ENCODE results near the gene GLT8D1. TPM values are rescaled to one million over a fixed set of nuclear protein-coding genes. Genes with fewer than 3 reads are reported as not detected.

The GLT8D1 gene
- total and polyA plus RNA-seq, 2 experiments from 2014 or later, result 30.0 to 40.8 TPM

DNA sequence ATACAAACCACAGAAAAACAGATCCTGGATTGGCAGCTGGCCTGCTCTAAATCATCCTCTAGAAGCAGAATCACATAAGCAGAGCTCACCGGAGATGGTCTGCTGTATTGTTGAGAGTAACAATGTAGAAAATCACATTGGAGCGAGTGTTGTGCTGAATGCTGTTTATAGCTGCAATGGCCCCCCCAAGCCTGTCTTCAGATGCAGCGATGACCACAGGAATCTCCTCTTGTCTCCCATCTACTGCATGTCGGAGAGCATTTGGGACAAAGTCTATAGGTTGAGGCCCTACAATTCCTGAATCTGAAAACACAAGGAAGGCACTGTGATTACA, 8.0 kb downstream of the GLT8D1 start:
- Mint-ChIP-seq H3K27ac (peak overlapping the region; percentile 49; the same call in 1 of the 2 replicates), H3K27me3 (ENCODE audit: insufficient read depth, low read depth, poor library complexity) (peaks cover 2% of the 10 kb centered on the region), H3K9me3 (no peaks in the 10 kb centered on the region), H3K4me1 (no peaks in the 10 kb centered on the region), H3K4me3 (no peak overlapping the region), H3K36me3 (ENCODE audit: low read depth) (peaks cover 49% of the 10 kb centered on the region)
- Histone ChIP-seq H2AFZ (no peak overlapping the region), H3K27ac (ENCODE audit: low read depth) (peak overlapping the region; percentile 75), H3K36me3 (ENCODE audit: insufficient read depth) (peaks cover 42% of the 10 kb centered on the region), H3K79me2 (replicated peaks; ENCODE audit: insufficient read depth) (peaks cover 8% of the 10 kb centered on the region), H3K27me3 (ENCODE audit: insufficient read depth) (no peaks in the 10 kb centered on the region), H3K4me1 (ENCODE audit: insufficient read depth) (no peaks in the 10 kb centered on the region), H4K20me1 (replicated peaks; ENCODE audit: insufficient read depth) (peaks cover 44% of the 10 kb centered on the region), H3F3A (replicated peaks; ENCODE audit: low read depth) (peaks cover 47% of the 10 kb centered on the region), H3K4me2 (no peak overlapping the region), H3K9me2 (ENCODE audit: insufficient read depth) (no peaks in the 10 kb centered on the region), H3K4me3 (no peak overlapping the region)
- DNase-seq (ENCODE audit: low spot score) (no peak), ATAC-seq (no peak; the same call in 2 of the 3 replicates)
- TF ChIP-seq ZNF114 (CRISPR knock-in tag; IDR thresholded peaks at IDR 0.05), result no peak
- no peak for TF ChIP-seq NANOG (IDR thresholded peaks at IDR 0.05; ENCODE audit: borderline replicate concordance)
- no peak for TF ChIP-seq EZH2phosphoT487 (IDR thresholded peaks at IDR 0.05; ENCODE audit: unreplicated experiment)
- no peak for TF ChIP-seq CREB1 (CRISPR knock-in tag; IDR thresholded peaks at IDR 0.05; ENCODE audit: low read depth)
- TF ChIP-seq, protein P1, sequence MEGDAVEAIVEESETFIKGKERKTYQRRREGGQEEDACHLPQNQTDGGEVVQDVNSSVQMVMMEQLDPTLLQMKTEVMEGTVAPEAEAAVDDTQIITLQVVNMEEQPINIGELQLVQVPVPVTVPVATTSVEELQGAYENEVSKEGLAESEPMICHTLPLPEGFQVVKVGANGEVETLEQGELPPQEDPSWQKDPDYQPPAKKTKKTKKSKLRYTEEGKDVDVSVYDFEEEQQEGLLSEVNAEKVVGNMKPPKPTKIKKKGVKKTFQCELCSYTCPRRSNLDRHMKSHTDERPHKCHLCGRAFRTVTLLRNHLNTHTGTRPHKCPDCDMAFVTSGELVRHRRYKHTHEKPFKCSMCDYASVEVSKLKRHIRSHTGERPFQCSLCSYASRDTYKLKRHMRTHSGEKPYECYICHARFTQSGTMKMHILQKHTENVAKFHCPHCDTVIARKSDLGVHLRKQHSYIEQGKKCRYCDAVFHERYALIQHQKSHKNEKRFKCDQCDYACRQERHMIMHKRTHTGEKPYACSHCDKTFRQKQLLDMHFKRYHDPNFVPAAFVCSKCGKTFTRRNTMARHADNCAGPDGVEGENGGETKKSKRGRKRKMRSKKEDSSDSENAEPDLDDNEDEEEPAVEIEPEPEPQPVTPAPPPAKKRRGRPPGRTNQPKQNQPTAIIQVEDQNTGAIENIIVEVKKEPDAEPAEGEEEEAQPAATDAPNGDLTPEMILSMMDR (conservative IDR thresholded peaks at IDR 0.05; ENCODE audit: low read depth in 2 of 2), result no peak
- no peak for TF ChIP-seq STAT1 (IDR thresholded peaks at IDR 0.05; ENCODE audit: unreplicated experiment)
- no peak for TF ChIP-seq JUNB (IDR thresholded peaks at IDR 0.05; ENCODE audit: unreplicated experiment)
- no peak for TF ChIP-seq POLR2AphosphoS5 (IDR thresholded peaks at IDR 0.05; ENCODE audit: low read depth)
- TF ChIP-seq, protein P2, sequence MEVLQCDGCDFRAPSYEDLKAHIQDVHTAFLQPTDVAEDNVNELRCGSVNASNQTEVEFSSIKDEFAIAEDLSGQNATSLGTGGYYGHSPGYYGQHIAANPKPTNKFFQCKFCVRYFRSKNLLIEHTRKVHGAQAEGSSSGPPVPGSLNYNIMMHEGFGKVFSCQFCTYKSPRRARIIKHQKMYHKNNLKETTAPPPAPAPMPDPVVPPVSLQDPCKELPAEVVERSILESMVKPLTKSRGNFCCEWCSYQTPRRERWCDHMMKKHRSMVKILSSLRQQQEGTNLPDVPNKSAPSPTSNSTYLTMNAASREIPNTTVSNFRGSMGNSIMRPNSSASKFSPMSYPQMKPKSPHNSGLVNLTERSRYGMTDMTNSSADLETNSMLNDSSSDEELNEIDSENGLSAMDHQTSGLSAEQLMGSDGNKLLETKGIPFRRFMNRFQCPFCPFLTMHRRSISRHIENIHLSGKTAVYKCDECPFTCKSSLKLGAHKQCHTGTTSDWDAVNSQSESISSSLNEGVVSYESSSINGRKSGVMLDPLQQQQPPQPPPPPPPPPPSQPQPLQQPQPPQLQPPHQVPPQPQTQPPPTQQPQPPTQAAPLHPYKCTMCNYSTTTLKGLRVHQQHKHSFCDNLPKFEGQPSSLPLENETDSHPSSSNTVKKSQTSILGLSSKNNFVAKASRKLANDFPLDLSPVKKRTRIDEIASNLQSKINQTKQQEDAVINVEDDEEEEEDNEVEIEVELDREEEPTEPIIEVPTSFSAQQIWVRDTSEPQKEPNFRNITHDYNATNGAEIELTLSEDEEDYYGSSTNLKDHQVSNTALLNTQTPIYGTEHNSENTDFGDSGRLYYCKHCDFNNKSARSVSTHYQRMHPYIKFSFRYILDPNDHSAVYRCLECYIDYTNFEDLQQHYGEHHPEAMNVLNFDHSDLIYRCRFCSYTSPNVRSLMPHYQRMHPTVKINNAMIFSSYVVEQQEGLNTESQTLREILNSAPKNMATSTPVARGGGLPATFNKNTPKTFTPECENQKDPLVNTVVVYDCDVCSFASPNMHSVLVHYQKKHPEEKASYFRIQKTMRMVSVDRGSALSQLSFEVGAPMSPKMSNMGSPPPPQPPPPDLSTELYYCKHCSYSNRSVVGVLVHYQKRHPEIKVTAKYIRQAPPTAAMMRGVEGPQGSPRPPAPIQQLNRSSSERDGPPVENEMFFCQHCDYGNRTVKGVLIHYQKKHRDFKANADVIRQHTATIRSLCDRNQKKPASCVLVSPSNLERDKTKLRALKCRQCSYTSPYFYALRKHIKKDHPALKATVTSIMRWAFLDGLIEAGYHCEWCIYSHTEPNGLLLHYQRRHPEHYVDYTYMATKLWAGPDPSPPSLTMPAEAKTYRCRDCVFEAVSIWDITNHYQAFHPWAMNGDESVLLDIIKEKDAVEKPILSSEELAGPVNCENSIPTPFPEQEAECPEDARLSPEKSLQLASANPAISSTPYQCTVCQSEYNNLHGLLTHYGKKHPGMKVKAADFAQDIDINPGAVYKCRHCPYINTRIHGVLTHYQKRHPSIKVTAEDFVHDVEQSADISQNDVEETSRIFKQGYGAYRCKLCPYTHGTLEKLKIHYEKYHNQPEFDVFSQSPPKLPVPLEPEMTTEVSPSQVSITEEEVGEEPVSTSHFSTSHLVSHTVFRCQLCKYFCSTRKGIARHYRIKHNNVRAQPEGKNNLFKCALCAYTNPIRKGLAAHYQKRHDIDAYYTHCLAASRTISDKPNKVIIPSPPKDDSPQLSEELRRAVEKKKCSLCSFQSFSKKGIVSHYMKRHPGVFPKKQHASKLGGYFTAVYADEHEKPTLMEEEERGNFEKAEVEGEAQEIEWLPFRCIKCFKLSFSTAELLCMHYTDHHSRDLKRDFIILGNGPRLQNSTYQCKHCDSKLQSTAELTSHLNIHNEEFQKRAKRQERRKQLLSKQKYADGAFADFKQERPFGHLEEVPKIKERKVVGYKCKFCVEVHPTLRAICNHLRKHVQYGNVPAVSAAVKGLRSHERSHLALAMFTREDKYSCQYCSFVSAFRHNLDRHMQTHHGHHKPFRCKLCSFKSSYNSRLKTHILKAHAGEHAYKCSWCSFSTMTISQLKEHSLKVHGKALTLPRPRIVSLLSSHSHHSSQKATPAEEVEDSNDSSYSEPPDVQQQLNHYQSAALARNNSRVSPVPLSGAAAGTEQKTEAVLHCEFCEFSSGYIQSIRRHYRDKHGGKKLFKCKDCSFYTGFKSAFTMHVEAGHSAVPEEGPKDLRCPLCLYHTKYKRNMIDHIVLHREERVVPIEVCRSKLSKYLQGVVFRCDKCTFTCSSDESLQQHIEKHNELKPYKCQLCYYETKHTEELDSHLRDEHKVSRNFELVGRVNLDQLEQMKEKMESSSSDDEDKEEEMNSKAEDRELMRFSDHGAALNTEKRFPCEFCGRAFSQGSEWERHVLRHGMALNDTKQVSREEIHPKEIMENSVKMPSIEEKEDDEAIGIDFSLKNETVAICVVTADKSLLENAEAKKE (CRISPR knock-in tag; IDR thresholded peaks at IDR 0.05), result no peak
- TF ChIP-seq EZH2 (IDR thresholded peaks at IDR 0.05; ENCODE audit: low read depth, unreplicated experiment), result no peak
- TF ChIP-seq ZNF331 (CRISPR knock-in tag; IDR thresholded peaks at IDR 0.05; ENCODE audit: low read depth), result no peak
- TF ChIP-seq, protein P3, sequence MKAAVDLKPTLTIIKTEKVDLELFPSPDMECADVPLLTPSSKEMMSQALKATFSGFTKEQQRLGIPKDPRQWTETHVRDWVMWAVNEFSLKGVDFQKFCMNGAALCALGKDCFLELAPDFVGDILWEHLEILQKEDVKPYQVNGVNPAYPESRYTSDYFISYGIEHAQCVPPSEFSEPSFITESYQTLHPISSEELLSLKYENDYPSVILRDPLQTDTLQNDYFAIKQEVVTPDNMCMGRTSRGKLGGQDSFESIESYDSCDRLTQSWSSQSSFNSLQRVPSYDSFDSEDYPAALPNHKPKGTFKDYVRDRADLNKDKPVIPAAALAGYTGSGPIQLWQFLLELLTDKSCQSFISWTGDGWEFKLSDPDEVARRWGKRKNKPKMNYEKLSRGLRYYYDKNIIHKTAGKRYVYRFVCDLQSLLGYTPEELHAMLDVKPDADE (IDR thresholded peaks at IDR 0.05), result no peak

All from GM23338 (cell line).